B cell (primary cell): ENCODE measurements around the gene CCND1. TPM values are rescaled to one million over a fixed set of nuclear protein-coding genes. Genes with fewer than 3 reads are reported as not detected.

ENCODE experiments used
- ATAC-seq: fragments of 200-7000 bp; cut with Tn5 transposase; one replicate; pipeline ENCODE4 v1.10.0; 2021; ENCODE audit warnings: low read depth, mild to moderate bottlenecking, moderate number of reproducible peaks, moderate library complexity
- CTCF ChIA-PET: fragments of 350-600 bp; sonication (Branson Sonifier 250); formaldehyde crosslinking; loops from one replicate; lab custom pipeline; 2021; ENCODE audit warnings: antibody characterized with exemption, inconsistent platforms; lab: Charles Lee
- POLR2A ChIA-PET: fragments of 350-600 bp; sonication (Branson Sonifier 250); formaldehyde crosslinking; loops from one replicate; lab custom pipeline; 2021; ENCODE audit warnings: antibody characterized with exemption; lab: Charles Lee
- DNase-seq: peaks from one replicate; pipeline ENCODE4 v3.0.0; 2013
- H2AFZ ChIP-seq: 2 replicates; pipeline ENCODE4 v1.6.1; 2012; ENCODE audit warnings: mild to moderate bottlenecking, low read depth, low read length; ENCODE audit not compliant: insufficient read depth, poor library complexity, severe bottlenecking
- H3K27ac ChIP-seq, 2 donors: 1 replicate in 1 of 2; 2 replicates in 1 of 2; pipeline ENCODE4 v1.5.1; 2012 to 2013; ENCODE audit warnings: low read length in 2 of 2, mild to moderate bottlenecking in 2 of 2, moderate library complexity in 1 of 2
- H3K27me3 ChIP-seq, 4 experiments: fragments of 200-600 bp in 1 of 4; sonication (generic) in 1 of 4; replicated peaks in 1 of 4; 1 replicate in 2 of 4; 2 replicates in 2 of 4; pipeline versions ENCODE4 v1.6.1 to v1.7.0; 2013 to 2016; ENCODE audit warnings: low read length in 3 of 4, mild to moderate bottlenecking in 2 of 4, mixed read lengths in 1 of 4, moderate library complexity in 1 of 4; ENCODE audit not compliant: insufficient read depth in 4 of 4, control insufficient read depth in 3 of 4; ENCODE audit errors: control extremely low read depth in 1 of 4
- H3K36me3 ChIP-seq, 2 experiments: replicated peaks in 1 of 2; 1 replicate in 1 of 2; 2 replicates in 1 of 2; pipeline versions ENCODE4 v1.6.1 to v1.7.1; 2013; ENCODE audit warnings: low read length in 1 of 2; ENCODE audit not compliant: insufficient read depth in 2 of 2, control insufficient read depth in 1 of 2; ENCODE audit errors: control extremely low read depth in 1 of 2, extremely low read depth in 1 of 2
- H3K4me1 ChIP-seq, 2 donors: fragments of 200-600 bp in 1 of 2; sonication (generic) in 1 of 2; 1 replicate in 1 of 2; 2 replicates in 1 of 2; pipeline versions ENCODE4 v1.5.1 to v1.6.1; 2013 to 2017; ENCODE audit warnings: low read length in 2 of 2; ENCODE audit not compliant: control insufficient read depth in 2 of 2, insufficient read depth in 2 of 2
- H3K4me2 ChIP-seq: replicated peaks from 2 replicates; pipeline ENCODE3; 2012; ENCODE audit warnings: mild to moderate bottlenecking, low read depth, low read length; ENCODE audit not compliant: poor library complexity, severe bottlenecking
- H3K4me3 ChIP-seq, 5 experiments: fragments of 200-600 bp in 1 of 5; sonication (generic) in 1 of 5; 1 replicate in 3 of 5; 2 replicates in 2 of 5; pipeline versions ENCODE4 v1.5.1 to v1.7.0; 2011 to 2016; ENCODE audit warnings: low read length in 4 of 5, mild to moderate bottlenecking in 4 of 5, low read depth in 2 of 5, control low read depth in 1 of 5, moderate library complexity in 1 of 5; ENCODE audit not compliant: insufficient read depth in 1 of 5; ENCODE audit errors: control extremely low read depth in 1 of 5, extremely low read depth in 1 of 5
- H3K79me2 ChIP-seq: fragments of 200-600 bp; sonication (generic); one replicate; pipeline ENCODE4 v1.6.0; 2016; ENCODE audit warnings: low read length; ENCODE audit not compliant: control insufficient read depth, insufficient read depth
- H3K9ac ChIP-seq: fragments of 200-600 bp; sonication (generic); 2 replicates; pipeline ENCODE4 v1.6.1; 2017; ENCODE audit warnings: mild to moderate bottlenecking, low read length, moderate library complexity
- H3K9me3 ChIP-seq, 3 donors: one replicate each; pipeline versions ENCODE4 v1.6.1 to v1.7.1; 2013; ENCODE audit warnings: low read length in 2 of 3; ENCODE audit not compliant: control insufficient read depth in 2 of 3, insufficient read depth in 1 of 3; ENCODE audit errors: control extremely low read depth in 1 of 3
- H4K20me1 ChIP-seq: 2 replicates; pipeline ENCODE4 v1.6.0; 2012; ENCODE audit warnings: mild to moderate bottlenecking, low read length; ENCODE audit not compliant: insufficient read depth, control insufficient read depth, poor library complexity, severe bottlenecking
- H3K27ac Mint-ChIP-seq: one replicate; pipeline ENCODE4 v1.8.0; 2021; ENCODE audit warnings: mixed read lengths
- H3K27me3 Mint-ChIP-seq: one replicate; pipeline ENCODE4 v1.8.0; 2021; ENCODE audit warnings: mixed read lengths
- H3K4me1 Mint-ChIP-seq: one replicate; pipeline ENCODE4 v1.8.0; 2021; ENCODE audit warnings: mixed read lengths
- H3K4me3 Mint-ChIP-seq: one replicate; pipeline ENCODE4 v1.8.0; 2021; ENCODE audit warnings: mixed read lengths
- H3K9me3 Mint-ChIP-seq: one replicate; pipeline ENCODE4 v1.8.0; 2022; ENCODE audit warnings: mixed read lengths; ENCODE audit not compliant: insufficient read depth
- EZH2 ChIP-seq: IDR thresholded peaks from 2 replicates; pipeline ENCODE4 v1.6.1; 2012; ENCODE audit warnings: borderline replicate concordance, low read depth, mild to moderate bottlenecking, moderate library complexity, low read length; ENCODE audit not compliant: insufficient read depth, poor library complexity, severe bottlenecking
- WGBS: methylation state at CpG from one replicate; pipeline ENCODE4 v1.1.5; 2013; ENCODE audit warnings: missing lambda C conversion rate; ENCODE audit not compliant: insufficient coverage; 5-methylcytosine and 5-hydroxymethylcytosine counted together
- intact Hi-C: fragments of 100-400 bp; cut with micrococcal nuclease; formaldehyde crosslinking; loops from one replicate; pipeline ENCODE4 v1.10.0; 2022
- polyA minus RNA-seq: library from RNA; depleted of rRNA, polyadenylated mRNA; stranded (reverse); fragments of >200 nt; gene quantifications from 2 replicates; pipeline ENCODE4 v1.2.3, GENCODE V29; 2012
- polyA plus RNA-seq: library from polyadenylated mRNA; depleted of rRNA; stranded (reverse); fragments of >200 nt; gene quantifications from 2 replicates; pipeline ENCODE4 v1.2.3, GENCODE V29; 2012
- total RNA-seq, 2 donors: library from RNA; stranded (reverse); fragments of 120-200 nt in 1 of 2; gene quantifications; 1 replicate in 1 of 2; 2 replicates in 1 of 2; pipeline versions ENCODE4 v1.2.3 to v1.2.4, GENCODE V29; 2013 to 2022
- TF ChIP-seq, protein P1 (sequence below): fragments of 200-600 bp; IDR thresholded peaks from one replicate; pipeline ENCODE4 v1.8.0; 2022; ENCODE audit warnings: antibody characterized with exemption, mild to moderate bottlenecking

The CCND1 gene
- total RNA-seq = 7.7 and 8.8 TPM in 2 replicates
- 8.2 TPM for total RNA-seq (2013)
- polyA plus RNA-seq = 4.9 and 5.7 TPM in 2 replicates
- 22.8 and 29.8 TPM in 2 replicates for polyA minus RNA-seq

DNA sequence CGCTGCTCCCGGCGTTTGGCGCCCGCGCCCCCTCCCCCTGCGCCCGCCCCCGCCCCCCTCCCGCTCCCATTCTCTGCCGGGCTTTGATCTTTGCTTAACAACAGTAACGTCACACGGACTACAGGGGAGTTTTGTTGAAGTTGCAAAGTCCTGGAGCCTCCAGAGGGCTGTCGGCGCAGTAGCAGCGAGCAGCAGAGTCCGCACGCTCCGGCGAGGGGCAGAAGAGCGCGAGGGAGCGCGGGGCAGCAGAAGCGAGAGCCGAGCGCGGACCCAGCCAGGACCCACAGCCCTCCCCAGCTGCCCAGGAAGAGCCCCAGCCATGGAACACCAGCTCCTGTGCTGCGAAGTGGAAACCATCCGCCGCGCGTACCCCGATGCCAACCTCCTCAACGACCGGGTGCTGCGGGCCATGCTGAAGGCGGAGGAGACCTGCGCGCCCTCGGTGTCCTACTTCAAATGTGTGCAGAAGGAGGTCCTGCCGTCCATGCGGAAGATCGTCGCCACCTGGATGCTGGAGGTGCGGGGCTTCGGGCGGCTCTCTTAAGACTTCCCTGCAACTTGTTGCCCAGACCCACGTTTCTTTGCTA, at the start of gene CCND1:
TSS of gene CCND1 (plus strand) at position 162 of the 587 bp plus-strand sequence. CDS start at position 320, 158 bp downstream.
- Mint-ChIP-seq H3K9me3 (no peaks in the 10 kb centered on the region), H3K27ac (peak within 1 kb of the TSS; percentile 83), H3K27me3 (peaks cover 32% of the 10 kb centered on the region), H3K4me1 (peaks cover 41% of the 10 kb centered on the region), H3K4me3 (peak within 1 kb of the TSS; percentile 95)
- peaks cover 43 to 51% of the 10 kb centered on the region in 2 donors for H3K4me1 ChIP-seq
- peaks cover 0 to 26% (median 0%) of the 10 kb centered on the region in 3 donors for H3K9me3 ChIP-seq
- peaks cover 0 to 45% (median 32%) of the 10 kb centered on the region in 4 experiments for H3K27me3 ChIP-seq
- H3K4me2 ChIP-seq = peak within 1 kb of the TSS; percentile 78
- intact Hi-C loops = no loop called here
- CTCF ChIA-PET = interaction anchor here (2.4 to 4.9 kb wide), 3 partner anchors 344 to 585 kb away, joined by 8 to 52 read pairs (median 19); partner anchors contain the start of gene MYEOV
- H3K36me3 ChIP-seq = peaks cover 0 to 4% of the 10 kb centered on the region in 2 experiments
- TF ChIP-seq, protein P1, sequence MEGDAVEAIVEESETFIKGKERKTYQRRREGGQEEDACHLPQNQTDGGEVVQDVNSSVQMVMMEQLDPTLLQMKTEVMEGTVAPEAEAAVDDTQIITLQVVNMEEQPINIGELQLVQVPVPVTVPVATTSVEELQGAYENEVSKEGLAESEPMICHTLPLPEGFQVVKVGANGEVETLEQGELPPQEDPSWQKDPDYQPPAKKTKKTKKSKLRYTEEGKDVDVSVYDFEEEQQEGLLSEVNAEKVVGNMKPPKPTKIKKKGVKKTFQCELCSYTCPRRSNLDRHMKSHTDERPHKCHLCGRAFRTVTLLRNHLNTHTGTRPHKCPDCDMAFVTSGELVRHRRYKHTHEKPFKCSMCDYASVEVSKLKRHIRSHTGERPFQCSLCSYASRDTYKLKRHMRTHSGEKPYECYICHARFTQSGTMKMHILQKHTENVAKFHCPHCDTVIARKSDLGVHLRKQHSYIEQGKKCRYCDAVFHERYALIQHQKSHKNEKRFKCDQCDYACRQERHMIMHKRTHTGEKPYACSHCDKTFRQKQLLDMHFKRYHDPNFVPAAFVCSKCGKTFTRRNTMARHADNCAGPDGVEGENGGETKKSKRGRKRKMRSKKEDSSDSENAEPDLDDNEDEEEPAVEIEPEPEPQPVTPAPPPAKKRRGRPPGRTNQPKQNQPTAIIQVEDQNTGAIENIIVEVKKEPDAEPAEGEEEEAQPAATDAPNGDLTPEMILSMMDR = no peak
- TF ChIP-seq EZH2 = no peak
- peak; percentile 39 for ATAC-seq
- peak; percentile 73 for DNase-seq
- under 1% methylated on average over 33 of the region's 49 CpGs for WGBS
- H3K27ac ChIP-seq = peak within 1 kb of the TSS in 1 of 2 donors; percentile 64
- H3K4me3 ChIP-seq = peak within 1 kb of the TSS; percentile 52 to 81 (median 76)
- POLR2A ChIA-PET = interaction anchor here (1.2 kb wide), 1 partner anchor 348 kb away, joined by 4 read pairs; no protein-coding TSS in a partner anchor
- peak within 1 kb of the TSS; percentile 89 for H3K9ac ChIP-seq
- peak within 1 kb of the TSS; percentile 90 for H2AFZ ChIP-seq
- H3K79me2 ChIP-seq = peaks cover 6% of the 10 kb centered on the region
- H4K20me1 ChIP-seq = peaks cover 21% of the 10 kb centered on the region

DNA sequence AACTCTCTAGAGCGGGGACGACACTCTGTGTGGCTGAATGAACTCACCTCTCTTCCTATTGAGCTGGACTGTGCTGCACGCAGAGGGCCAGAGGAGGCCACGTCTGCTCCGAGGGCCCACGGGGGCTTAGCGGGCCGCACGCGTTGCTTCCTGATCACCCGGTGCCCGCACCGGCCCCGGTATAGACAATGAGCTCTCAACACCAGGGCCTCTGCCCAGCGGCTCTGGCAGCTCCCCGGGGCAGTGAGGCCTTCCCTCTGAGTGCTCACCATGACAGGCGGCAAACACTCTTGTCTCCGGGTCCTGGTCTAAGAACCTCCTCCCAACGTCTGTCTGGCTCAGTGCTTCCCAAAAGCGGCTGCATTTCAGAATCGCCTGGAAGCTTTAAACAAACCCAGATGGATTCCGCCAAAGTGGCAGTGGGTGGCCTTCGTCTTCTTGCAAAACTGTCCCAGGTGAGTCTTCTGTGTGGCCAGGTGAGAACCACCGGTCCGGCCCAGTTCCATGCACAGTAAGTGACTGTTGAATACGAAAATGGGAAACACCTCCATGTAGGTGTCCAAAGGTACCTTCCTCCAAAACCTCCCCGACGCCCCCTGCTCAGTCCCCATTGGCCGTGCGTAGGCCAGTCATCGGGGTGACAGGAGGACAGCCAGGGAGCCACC, 47.8 kb upstream of the CCND1 start:
- Mint-ChIP-seq H3K4me1 (no peaks in the 10 kb centered on the region), H3K27me3 (peaks cover 5% of the 10 kb centered on the region), H3K4me3 (no peak overlapping the region), H3K27ac (no peak overlapping the region), H3K9me3 (no peaks in the 10 kb centered on the region)
- Histone ChIP-seq H3K36me3 (no peaks in the 10 kb centered on the region), H3K4me2 (no peak overlapping the region), H3K27me3 (no peaks in the 10 kb centered on the region), H2AFZ (no peak overlapping the region), H3K9me3 (peaks cover 0 to 7% (median 0%) of the 10 kb centered on the region in 3 donors), H3K79me2 (no peaks in the 10 kb centered on the region), H3K9ac (no peak overlapping the region), H4K20me1 (no peaks in the 10 kb centered on the region), H3K4me3 (no peak overlapping the region), H3K4me1 (no peaks in the 10 kb centered on the region), H3K27ac (no peak overlapping the region)
- POLR2A ChIA-PET = no interaction called here
- DNase-seq (no peak), ATAC-seq (no peak)
- intact Hi-C loops = no loop called here
- no peak for TF ChIP-seq EZH2
- TF ChIP-seq, protein P1 = no peak
- 95% methylated on average over 31 of the region's 31 CpGs for WGBS
- CTCF ChIA-PET = no interaction called here
